GM12873 (cell line): Measurements from ENCODE around the gene EFHC1.

Source experiments
- CTCF ChIP-seq: IDR thresholded peaks from 2 replicates; pipeline ENCODE4 v1.5.1; 2012; ENCODE audit warnings: low read depth, mild to moderate bottlenecking, moderate library complexity, low read length, control low read depth; ENCODE audit not compliant: insufficient read depth; ENCODE audit errors: missing control alignments

The EFHC1 gene

GRCh38 chr6:52524918-52525317 is 104.8 kb downstream of the EFHC1 start:
- no peak for TF ChIP-seq CTCF

- no peak for TF ChIP-seq CTCF
These were observed 106.5 kb downstream of the EFHC1 start for GRCh38 chr6:52526634-52527033.

DNA sequence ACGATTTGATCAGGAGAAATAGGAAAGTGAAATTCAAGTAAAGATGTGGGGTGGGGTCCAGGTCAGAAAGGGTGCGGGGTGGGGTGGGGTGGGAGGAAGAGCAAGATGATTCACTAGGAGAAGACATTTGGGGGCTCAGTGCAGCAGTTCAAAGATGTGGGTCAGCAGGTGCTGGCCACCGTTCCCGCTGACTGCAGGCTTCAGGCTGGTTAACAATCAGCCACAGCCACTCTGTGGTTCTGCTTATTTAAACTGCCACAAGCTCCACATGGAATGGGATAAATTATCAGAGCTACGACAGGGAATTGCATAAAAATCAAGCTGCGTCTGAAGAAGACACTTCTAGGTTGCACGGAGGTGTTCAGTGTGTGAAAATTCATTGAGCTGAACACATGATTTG is 107.3 kb downstream of the EFHC1 start:
- no peak for TF ChIP-seq CTCF

DNA sequence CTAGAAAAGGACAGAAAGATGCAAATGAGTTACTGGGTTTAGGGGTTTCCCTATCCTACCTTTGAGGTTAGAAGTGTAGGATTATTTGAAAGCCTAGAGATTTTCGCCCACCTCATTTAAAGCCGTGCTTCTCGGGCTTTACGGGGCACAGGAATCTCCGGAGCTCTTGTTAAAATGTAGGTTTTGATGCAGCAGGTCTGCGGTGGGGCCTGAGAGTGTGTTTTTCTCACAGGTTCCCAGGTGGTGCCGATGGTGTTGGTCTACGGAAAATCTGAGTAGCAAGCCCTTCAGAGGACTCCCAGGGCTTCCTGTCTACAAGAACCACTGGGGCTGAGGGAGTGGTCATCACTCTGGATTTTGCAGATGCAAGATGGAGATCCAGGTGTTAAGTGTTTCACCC is 109.2 kb downstream of the EFHC1 start:
- TF ChIP-seq CTCF = no peak

- no peak for TF ChIP-seq CTCF
These were observed 110.2 kb downstream of the EFHC1 start for GRCh38 chr6:52530351-52530750.

- no peak for TF ChIP-seq CTCF
These were observed 111.3 kb downstream of the EFHC1 start for GRCh38 chr6:52531396-52531795.

DNA sequence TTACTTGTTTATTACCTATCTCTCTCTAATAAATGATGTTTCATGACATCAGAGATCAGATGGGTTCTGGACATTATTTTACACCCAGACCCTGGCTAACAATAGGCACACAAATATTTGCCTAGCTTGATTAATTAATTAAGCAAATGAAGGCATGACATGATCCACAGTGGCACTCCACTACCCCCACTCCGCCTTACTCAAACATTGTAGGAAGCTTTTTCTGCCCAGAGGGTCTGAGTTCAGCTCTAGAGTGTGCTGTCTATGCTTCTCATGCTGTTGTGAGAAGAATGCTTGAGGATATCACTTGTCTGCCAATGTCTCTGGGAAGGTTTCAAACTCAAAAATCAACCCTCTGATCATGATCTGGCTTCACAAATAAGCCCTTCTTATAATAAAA is 111.7 kb downstream of the EFHC1 start:
- no peak for TF ChIP-seq CTCF
